ENCODE data around the gene RELCH.

Gene RELCH

GRCh38 chr18:62175521-62175920 lies 11.5 kb upstream of the RELCH start:
- Histone ChIP-seq H3K4me1 (ENCODE audit: low read depth, poor library complexity, severe bottlenecking) (no peaks in the 10 kb centered on the region), H3K4me3 (IDR thresholded peaks at IDR 0.05; ENCODE audit: insufficient read depth, low read depth, low read length) (no peak overlapping the region), H3K27me3 (ENCODE audit: insufficient read depth, low read depth) (no peaks in the 10 kb centered on the region), H4K20me1 (ENCODE audit: insufficient read depth) (no peaks in the 10 kb centered on the region), H3K27ac (no peak overlapping the region), H2AFZ (ENCODE audit: low read depth) (no peak overlapping the region), H3K9ac (no peak overlapping the region), H3K4me2 (no peak overlapping the region), H3K79me2 (ENCODE audit: insufficient read depth, low read depth) (peaks cover 13% of the 10 kb centered on the region; the same call in 1 of the 2 replicates), H3K36me3 (ENCODE audit: insufficient read depth) (no peaks in the 10 kb centered on the region)
- TF ChIP-seq CTCF (conservative IDR thresholded peaks at IDR 0.05; ENCODE audit: low read depth, low read length) = no peak

GRCh38 chr18:62177271-62177670 lies 9.8 kb upstream of the RELCH start:
- peaks cover 22% of the 10 kb centered on the region; the same call in 1 of the 2 replicates for H3K79me2 ChIP-seq (ENCODE audit: insufficient read depth, low read depth)
- no peaks in the 10 kb centered on the region for H3K4me1 ChIP-seq (ENCODE audit: low read depth, poor library complexity, severe bottlenecking)
- H2AFZ ChIP-seq (ENCODE audit: low read depth) = no peak overlapping the region
- no peak overlapping the region for H3K27ac ChIP-seq
- no peaks in the 10 kb centered on the region for H3K27me3 ChIP-seq (ENCODE audit: insufficient read depth, low read depth)
- no peaks in the 10 kb centered on the region for H3K36me3 ChIP-seq (ENCODE audit: insufficient read depth)
- H3K9ac ChIP-seq = no peak overlapping the region
- TF ChIP-seq CTCF (conservative IDR thresholded peaks at IDR 0.05; ENCODE audit: low read depth, low read length) = no peak
- H4K20me1 ChIP-seq (ENCODE audit: insufficient read depth) = no peaks in the 10 kb centered on the region
- H3K4me3 ChIP-seq (IDR thresholded peaks at IDR 0.05; ENCODE audit: insufficient read depth, low read depth, low read length) = no peak overlapping the region
- H3K4me2 ChIP-seq = no peak overlapping the region

GRCh38 chr18:62179213-62179612 lies 7.8 kb upstream of the RELCH start:
- Histone ChIP-seq H3K27me3 (ENCODE audit: insufficient read depth, low read depth) (no peaks in the 10 kb centered on the region), H2AFZ (ENCODE audit: low read depth) (no peak overlapping the region), H4K20me1 (ENCODE audit: insufficient read depth) (0 out of 2 replicates have a peak, but pooled peaks cover 6% of the 10 kb centered on the region), H3K4me2 (no peak overlapping the region), H3K36me3 (ENCODE audit: insufficient read depth) (no peaks in the 10 kb centered on the region), H3K27ac (no peak overlapping the region), H3K4me1 (ENCODE audit: low read depth, poor library complexity, severe bottlenecking) (peaks cover 9% of the 10 kb centered on the region), H3K79me2 (ENCODE audit: insufficient read depth, low read depth) (peaks cover 33% of the 10 kb centered on the region; the same call in 1 of the 2 replicates), H3K9ac (no peak overlapping the region), H3K4me3 (IDR thresholded peaks at IDR 0.05; ENCODE audit: insufficient read depth, low read depth, low read length) (no peak overlapping the region)
- no peak for TF ChIP-seq CTCF (conservative IDR thresholded peaks at IDR 0.05; ENCODE audit: low read depth, low read length)

GRCh38 chr18:62182220-62182619 lies 4.8 kb upstream of the RELCH start:
- no peak overlapping the region for H2AFZ ChIP-seq (ENCODE audit: low read depth)
- no peak for TF ChIP-seq CTCF (conservative IDR thresholded peaks at IDR 0.05; ENCODE audit: low read depth, low read length)

More at GRCh38 chr18:62182220-62182619, 4.8 kb upstream of the RELCH start:
- 0 out of 2 replicates have a peak, but pooled peaks cover 6% of the 10 kb centered on the region for H4K20me1 ChIP-seq (ENCODE audit: insufficient read depth)
- no peaks in the 10 kb centered on the region for H3K27me3 ChIP-seq (ENCODE audit: insufficient read depth, low read depth)
- H3K4me1 ChIP-seq (ENCODE audit: low read depth, poor library complexity, severe bottlenecking) = peaks cover 28% of the 10 kb centered on the region
- no peak overlapping the region for H3K9ac ChIP-seq
- no peak overlapping the region for H3K4me2 ChIP-seq
- H3K4me3 ChIP-seq (IDR thresholded peaks at IDR 0.05; ENCODE audit: insufficient read depth, low read depth, low read length) = no peak overlapping the region
- no peak overlapping the region for H3K27ac ChIP-seq
- peaks cover 53% of the 10 kb centered on the region for H3K79me2 ChIP-seq (ENCODE audit: insufficient read depth, low read depth)
- H3K36me3 ChIP-seq (ENCODE audit: insufficient read depth) = no peaks in the 10 kb centered on the region

All from KMS-11 (cell line).